GM18499 (cell line): ENCODE results near the gene BTN1A1.
"Not testable (repeated sequence)": the region's sequence is repeated elsewhere in the genome, so short reads cannot be mapped to it uniquely, and the experiment has no call there.

Experiments
- ATAC-seq: cut with Tn5 transposase; IDR thresholded peaks from one replicate; pipeline ENCODE4 v1.9.1; 2021; ENCODE audit warnings: moderate number of reproducible peaks; ENCODE audit not compliant: insufficient read depth, unreplicated experiment

The BTN1A1 gene

GRCh38 chr6:26500102-26500501 is at the start of gene BTN1A1:
Gene BTN1A1 (plus strand): TSS chr6:26500303. CDS start chr6:26501287, 984 bp downstream.
- no peak for ATAC-seq

GRCh38 chr6:26452631-26453235 is 47.4 kb upstream of the BTN1A1 start:
- no peak for ATAC-seq

- ATAC-seq: no peak
Observed at GRCh38 chr6:26454631-26455030, 45.5 kb upstream of the BTN1A1 start.

- no peak for ATAC-seq
Observed at GRCh38 chr6:26455357-26455970, 44.6 kb upstream of the BTN1A1 start.

GRCh38 chr6:26457264-26457805 is 42.8 kb upstream of the BTN1A1 start:
- no peak for ATAC-seq

- peak; percentile 74 for ATAC-seq
Observed at GRCh38 chr6:26457806-26458688, 42.1 kb upstream of the BTN1A1 start, which contains the start of gene BTN2A1. Gene BTN2A1 (plus strand): TSS chr6:26457955. CDS start chr6:26458637, 682 bp downstream.

GRCh38 chr6:26459023-26459810 is 40.9 kb upstream of the BTN1A1 start:
- ATAC-seq: no peak

GRCh38 chr6:26461353-26461752 is 38.8 kb upstream of the BTN1A1 start:
- not testable (repeated sequence) for ATAC-seq

GRCh38 chr6:26464014-26464413 is 36.1 kb upstream of the BTN1A1 start:
- no peak for ATAC-seq

- no peak for ATAC-seq
Observed at GRCh38 chr6:26464416-26465131, 35.5 kb upstream of the BTN1A1 start.

- ATAC-seq: no peak
Observed at GRCh38 chr6:26465776-26466175, 34.3 kb upstream of the BTN1A1 start.

GRCh38 chr6:26468829-26469228 is 31.3 kb upstream of the BTN1A1 start:
- ATAC-seq: no peak

GRCh38 chr6:26470643-26471042 is 29.5 kb upstream of the BTN1A1 start:
- ATAC-seq: no peak

GRCh38 chr6:26471970-26472369 is 28.1 kb upstream of the BTN1A1 start:
- ATAC-seq: no peak

- ATAC-seq: no peak
Observed at GRCh38 chr6:26472549-26473290, 27.4 kb upstream of the BTN1A1 start.

- no peak for ATAC-seq
Observed at GRCh38 chr6:26473429-26473757, 26.7 kb upstream of the BTN1A1 start.

GRCh38 chr6:26473758-26474438 is 26.2 kb upstream of the BTN1A1 start:
- peak; percentile 82 for ATAC-seq

GRCh38 chr6:26474439-26474881 is 25.6 kb upstream of the BTN1A1 start:
- no peak for ATAC-seq
